Neural cell (in vitro differentiated cells): ENCODE results near the gene CYP4F12. TPM values are rescaled to one million over a fixed set of nuclear protein-coding genes. Genes with fewer than 3 reads are reported as not detected.

Experiments used
- H2AFZ ChIP-seq: fragments of 200-600, 300-800 bp; sonication (generic), shearing (Covaris generic); 2 replicates; pipeline ENCODE4 v1.6.0; 2014; ENCODE audit warnings: low read depth, mild to moderate bottlenecking, antibody characterized with exemption, low read length, moderate library complexity
- H3F3A ChIP-seq: fragments of 200-600 bp; shearing (Covaris generic); 2 replicates; pipeline ENCODE4 v1.6.1; 2016; ENCODE audit warnings: mild to moderate bottlenecking, moderate library complexity, mixed read lengths, antibody characterized with exemption, low read length; ENCODE audit not compliant: insufficient read depth, poor library complexity, severe bottlenecking
- H3K27ac ChIP-seq: fragments of 200-600, 300-800 bp; sonication (generic), shearing (Covaris generic); 2 replicates; pipeline ENCODE4 v1.5.1; 2014; ENCODE audit warnings: mild to moderate bottlenecking, low read length, moderate library complexity
- H3K27me3 ChIP-seq: fragments of 300-800, 200-600 bp; sonication (generic), shearing (Covaris generic); 2 replicates; pipeline ENCODE4 v1.6.0; 2014; ENCODE audit warnings: mild to moderate bottlenecking, low read depth, low read length, moderate library complexity; ENCODE audit not compliant: insufficient read depth
- H3K36me3 ChIP-seq: fragments of 300-800, 200-600 bp; sonication (generic), shearing (Covaris generic); 2 replicates; pipeline ENCODE4 v1.5.1; 2014; ENCODE audit warnings: mild to moderate bottlenecking, antibody characterized with exemption, low read length, moderate library complexity; ENCODE audit not compliant: insufficient read depth
- H3K4me2 ChIP-seq: fragments of 300-800, 200-600 bp; sonication (generic), shearing (Covaris generic); 2 replicates; pipeline ENCODE4 v1.6.0; 2014; ENCODE audit warnings: mild to moderate bottlenecking, low read length
- H3K4me3 ChIP-seq: fragments of 300-800, 200-600 bp; sonication (generic), shearing (Covaris generic); 2 replicates; pipeline ENCODE4 v1.5.1; 2014; ENCODE audit warnings: mild to moderate bottlenecking, low read length, moderate library complexity
- H3K79me2 ChIP-seq: fragments of 200-600 bp; shearing (Covaris generic); replicated peaks from 2 replicates; pipeline ENCODE4 v1.6.0; 2014; ENCODE audit warnings: mild to moderate bottlenecking, low read length, moderate library complexity; ENCODE audit not compliant: insufficient read depth
- H3K9ac ChIP-seq: fragments of 300-800, 200-600 bp; sonication (generic), shearing (Covaris generic); 2 replicates; pipeline ENCODE4 v1.6.1; 2016; ENCODE audit warnings: mild to moderate bottlenecking, low read length, mixed read lengths
- H3K9me2 ChIP-seq: fragments of 200-600 bp; shearing (Covaris generic); 2 replicates; pipeline ENCODE4 v1.6.1; 2016; ENCODE audit warnings: mild to moderate bottlenecking, low read length, mixed read lengths; ENCODE audit not compliant: insufficient read depth
- H3K9me3 ChIP-seq: fragments of 200-600, 300-800 bp; sonication (generic), shearing (Covaris generic); 2 replicates; pipeline ENCODE4 v1.6.1; 2016; ENCODE audit warnings: mild to moderate bottlenecking, mixed run types, low read length, moderate library complexity, mixed read lengths
- H4K20me1 ChIP-seq: fragments of 200-600 bp; shearing (Covaris generic); 2 replicates; pipeline ENCODE4 v1.6.1; 2016; ENCODE audit warnings: mild to moderate bottlenecking, mixed run types; ENCODE audit not compliant: insufficient read depth
- EP300 ChIP-seq: fragments of 450-650 bp; conservative IDR thresholded peaks from 2 replicates; pipeline ENCODE4 v1.6.1; 2014; ENCODE audit warnings: antibody characterized with exemption, mild to moderate bottlenecking, moderate library complexity; ENCODE audit not compliant: poor library complexity, severe bottlenecking
- EZH2 ChIP-seq: fragments of 200-600, 300-800 bp; shearing (Covaris generic), sonication (generic); IDR thresholded peaks from 2 replicates; pipeline ENCODE4 v1.6.1; 2014; ENCODE audit warnings: antibody characterized with exemption, low read length, borderline replicate concordance, mild to moderate bottlenecking; ENCODE audit not compliant: insufficient read depth, poor library complexity, severe bottlenecking
- MXI1 ChIP-seq: fragments of 450-650 bp; conservative IDR thresholded peaks from 2 replicates; pipeline ENCODE4 v1.6.1; 2014; ENCODE audit warnings: antibody characterized with exemption, mild to moderate bottlenecking; ENCODE audit not compliant: poor library complexity, severe bottlenecking
- POLR2AphosphoS5 ChIP-seq: IDR thresholded peaks from 2 replicates; pipeline ENCODE4 v1.6.1; 2012
- RAD21 ChIP-seq: fragments of 450-650 bp; conservative IDR thresholded peaks from 2 replicates; pipeline ENCODE4 v1.6.1; 2014; ENCODE audit warnings: antibody characterized with exemption, mild to moderate bottlenecking, moderate library complexity
- SMC3 ChIP-seq: fragments of 450-650 bp; conservative IDR thresholded peaks from 2 replicates; pipeline ENCODE4 v1.6.1; 2014; ENCODE audit warnings: antibody characterized with exemption, mild to moderate bottlenecking, moderate library complexity; ENCODE audit not compliant: poor library complexity
- TAF1 ChIP-seq: IDR thresholded peaks from 2 replicates; pipeline ENCODE4 v1.6.1; 2012; ENCODE audit warnings: low read depth
- polyA plus RNA-seq: library from polyadenylated mRNA; depleted of rRNA; stranded (reverse); fragments of >200 nt; gene quantifications from 2 replicates; pipeline ENCODE4 v1.2.3, GENCODE V29; 2014
- TF ChIP-seq, protein P1 (sequence below): fragments of 450-650 bp; IDR thresholded peaks from 2 replicates; pipeline ENCODE4 v1.5.1; 2014; ENCODE audit warnings: antibody characterized with exemption, mild to moderate bottlenecking, moderate library complexity; ENCODE audit not compliant: poor library complexity, severe bottlenecking
- TF ChIP-seq, protein P2 (sequence below): IDR thresholded peaks from 2 replicates; pipeline ENCODE4 v1.6.1; 2012; ENCODE audit warnings: borderline replicate concordance

Gene CYP4F12
- polyA plus RNA-seq, 1 donor from 2014 or later: not detected

- no peak overlapping the region for H3K4me3 ChIP-seq
- H3K27me3 ChIP-seq: no peaks in the 10 kb centered on the region
- no peak overlapping the region for H2AFZ ChIP-seq
- peaks cover 11% of the 10 kb centered on the region for H3K9me3 ChIP-seq
- H3K36me3 ChIP-seq: no peaks in the 10 kb centered on the region
- H3K27ac ChIP-seq: no peak overlapping the region
- H3F3A ChIP-seq: no peaks in the 10 kb centered on the region
- H3K79me2 ChIP-seq: no peaks in the 10 kb centered on the region
- H4K20me1 ChIP-seq: no peaks in the 10 kb centered on the region
- TF ChIP-seq, protein P1, sequence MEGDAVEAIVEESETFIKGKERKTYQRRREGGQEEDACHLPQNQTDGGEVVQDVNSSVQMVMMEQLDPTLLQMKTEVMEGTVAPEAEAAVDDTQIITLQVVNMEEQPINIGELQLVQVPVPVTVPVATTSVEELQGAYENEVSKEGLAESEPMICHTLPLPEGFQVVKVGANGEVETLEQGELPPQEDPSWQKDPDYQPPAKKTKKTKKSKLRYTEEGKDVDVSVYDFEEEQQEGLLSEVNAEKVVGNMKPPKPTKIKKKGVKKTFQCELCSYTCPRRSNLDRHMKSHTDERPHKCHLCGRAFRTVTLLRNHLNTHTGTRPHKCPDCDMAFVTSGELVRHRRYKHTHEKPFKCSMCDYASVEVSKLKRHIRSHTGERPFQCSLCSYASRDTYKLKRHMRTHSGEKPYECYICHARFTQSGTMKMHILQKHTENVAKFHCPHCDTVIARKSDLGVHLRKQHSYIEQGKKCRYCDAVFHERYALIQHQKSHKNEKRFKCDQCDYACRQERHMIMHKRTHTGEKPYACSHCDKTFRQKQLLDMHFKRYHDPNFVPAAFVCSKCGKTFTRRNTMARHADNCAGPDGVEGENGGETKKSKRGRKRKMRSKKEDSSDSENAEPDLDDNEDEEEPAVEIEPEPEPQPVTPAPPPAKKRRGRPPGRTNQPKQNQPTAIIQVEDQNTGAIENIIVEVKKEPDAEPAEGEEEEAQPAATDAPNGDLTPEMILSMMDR: no peak
- no peak for TF ChIP-seq MXI1
- TF ChIP-seq TAF1: no peak
- no peak for TF ChIP-seq SMC3
- no peak for TF ChIP-seq POLR2AphosphoS5
- TF ChIP-seq RAD21: no peak
- no peak for TF ChIP-seq EZH2
- TF ChIP-seq EP300: no peak
- TF ChIP-seq, protein P2, sequence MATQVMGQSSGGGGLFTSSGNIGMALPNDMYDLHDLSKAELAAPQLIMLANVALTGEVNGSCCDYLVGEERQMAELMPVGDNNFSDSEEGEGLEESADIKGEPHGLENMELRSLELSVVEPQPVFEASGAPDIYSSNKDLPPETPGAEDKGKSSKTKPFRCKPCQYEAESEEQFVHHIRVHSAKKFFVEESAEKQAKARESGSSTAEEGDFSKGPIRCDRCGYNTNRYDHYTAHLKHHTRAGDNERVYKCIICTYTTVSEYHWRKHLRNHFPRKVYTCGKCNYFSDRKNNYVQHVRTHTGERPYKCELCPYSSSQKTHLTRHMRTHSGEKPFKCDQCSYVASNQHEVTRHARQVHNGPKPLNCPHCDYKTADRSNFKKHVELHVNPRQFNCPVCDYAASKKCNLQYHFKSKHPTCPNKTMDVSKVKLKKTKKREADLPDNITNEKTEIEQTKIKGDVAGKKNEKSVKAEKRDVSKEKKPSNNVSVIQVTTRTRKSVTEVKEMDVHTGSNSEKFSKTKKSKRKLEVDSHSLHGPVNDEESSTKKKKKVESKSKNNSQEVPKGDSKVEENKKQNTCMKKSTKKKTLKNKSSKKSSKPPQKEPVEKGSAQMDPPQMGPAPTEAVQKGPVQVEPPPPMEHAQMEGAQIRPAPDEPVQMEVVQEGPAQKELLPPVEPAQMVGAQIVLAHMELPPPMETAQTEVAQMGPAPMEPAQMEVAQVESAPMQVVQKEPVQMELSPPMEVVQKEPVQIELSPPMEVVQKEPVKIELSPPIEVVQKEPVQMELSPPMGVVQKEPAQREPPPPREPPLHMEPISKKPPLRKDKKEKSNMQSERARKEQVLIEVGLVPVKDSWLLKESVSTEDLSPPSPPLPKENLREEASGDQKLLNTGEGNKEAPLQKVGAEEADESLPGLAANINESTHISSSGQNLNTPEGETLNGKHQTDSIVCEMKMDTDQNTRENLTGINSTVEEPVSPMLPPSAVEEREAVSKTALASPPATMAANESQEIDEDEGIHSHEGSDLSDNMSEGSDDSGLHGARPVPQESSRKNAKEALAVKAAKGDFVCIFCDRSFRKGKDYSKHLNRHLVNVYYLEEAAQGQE: no peak
- no peak overlapping the region for H3K9ac ChIP-seq
- H3K9me2 ChIP-seq: no peaks in the 10 kb centered on the region
- H3K4me2 ChIP-seq: no peak overlapping the region
Measured at GRCh38 chr19:15680478-15681322, 7.8 kb downstream of the CYP4F12 start.

- H3K4me3 ChIP-seq: no peak overlapping the region
- no peaks in the 10 kb centered on the region for H4K20me1 ChIP-seq
- H3K9me2 ChIP-seq: no peaks in the 10 kb centered on the region
- TF ChIP-seq TAF1 (no peak), POLR2AphosphoS5 (no peak), RAD21 (no peak), MXI1 (no peak), EZH2 (no peak), SMC3 (no peak), EP300 (no peak)
- TF ChIP-seq, protein P1: no peak
- TF ChIP-seq, protein P2: no peak
- no peak overlapping the region for H3K9ac ChIP-seq
- no peaks in the 10 kb centered on the region for H3K36me3 ChIP-seq
- H2AFZ ChIP-seq: no peak overlapping the region
- no peaks in the 10 kb centered on the region for H3K79me2 ChIP-seq
- no peaks in the 10 kb centered on the region for H3K27me3 ChIP-seq
- no peak overlapping the region for H3K4me2 ChIP-seq
- H3K9me3 ChIP-seq: peaks cover 9% of the 10 kb centered on the region
- no peaks in the 10 kb centered on the region for H3F3A ChIP-seq
- no peak overlapping the region for H3K27ac ChIP-seq
Measured at GRCh38 chr19:15683411-15683810, 10.5 kb downstream of the CYP4F12 start.
